HG03060 (cell line): ENCODE measurements around the gene B4GALT5.
A peak's percentile ranks its signal among the peaks of the same experiment; 100 is the strongest.
"Not testable (repeated sequence)": the region's sequence is repeated elsewhere in the genome, so short reads cannot be mapped to it uniquely, and the experiment has no call there.

Source experiments
- ATAC-seq: cut with Tn5 transposase; IDR thresholded peaks from one replicate; pipeline ENCODE4 v1.9.1; 2021; ENCODE audit warnings: low read depth, moderate number of reproducible peaks; ENCODE audit not compliant: unreplicated experiment

B4GALT5 gene

DNA sequence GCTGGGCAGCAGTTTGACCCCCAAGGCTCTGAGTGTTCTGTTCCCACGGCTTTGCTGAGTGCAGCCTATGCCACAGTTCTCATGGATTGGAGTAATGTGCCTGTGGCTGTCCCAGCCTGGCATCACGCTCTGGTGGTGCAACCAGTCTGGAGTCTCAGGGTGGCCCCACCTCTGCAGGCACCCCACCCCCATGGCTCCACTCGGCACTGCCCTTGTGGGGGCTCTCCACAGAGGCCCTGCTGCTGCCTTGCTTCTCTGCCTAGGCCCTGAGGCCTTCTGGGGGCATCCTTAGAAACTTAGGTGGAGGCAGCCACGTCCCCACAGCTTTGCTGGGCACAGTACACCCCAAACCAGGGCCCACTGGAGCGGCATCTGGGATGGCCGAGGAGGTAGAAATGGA, 25.4 kb upstream of the B4GALT5 start:
- ATAC-seq, result no peak

DNA sequence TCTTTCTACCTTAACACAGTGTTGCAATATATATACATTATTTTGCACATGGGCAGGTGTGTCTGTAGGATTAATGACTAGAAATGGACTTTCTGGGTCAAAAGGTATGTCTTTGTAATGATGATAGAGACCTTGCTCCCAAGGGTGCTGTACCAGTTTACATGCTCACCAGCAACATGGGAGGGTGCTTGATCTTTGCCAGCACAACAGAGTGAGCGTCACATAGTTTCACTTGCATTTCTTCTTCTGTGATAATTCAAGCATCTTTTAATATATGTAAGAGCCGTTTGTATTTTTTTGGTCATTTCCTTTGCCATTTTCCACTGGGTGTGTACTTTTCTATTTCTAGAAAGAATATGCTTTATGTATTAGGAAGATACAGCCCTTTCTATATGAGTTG, 23.6 kb upstream of the B4GALT5 start:
- ATAC-seq, result no peak

DNA sequence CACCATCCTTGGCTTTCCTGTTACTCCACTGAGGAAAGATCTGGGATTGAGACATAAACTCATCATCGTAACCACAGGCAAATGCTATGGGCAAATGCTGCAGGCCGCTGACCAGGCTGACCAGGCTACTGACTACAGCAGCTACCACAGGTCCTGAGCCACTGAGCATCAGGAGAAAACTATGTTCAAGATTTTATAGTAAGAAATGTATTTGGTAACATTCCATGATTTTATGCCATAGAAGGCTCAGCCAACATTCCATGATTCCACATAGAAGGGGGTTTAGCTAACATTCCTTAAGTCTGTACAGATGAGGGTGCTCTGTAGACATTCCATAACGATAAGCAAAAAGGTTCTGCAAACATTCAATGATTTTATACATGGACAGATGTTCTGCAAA, 16.1 kb upstream of the B4GALT5 start:
- no peak for ATAC-seq

DNA sequence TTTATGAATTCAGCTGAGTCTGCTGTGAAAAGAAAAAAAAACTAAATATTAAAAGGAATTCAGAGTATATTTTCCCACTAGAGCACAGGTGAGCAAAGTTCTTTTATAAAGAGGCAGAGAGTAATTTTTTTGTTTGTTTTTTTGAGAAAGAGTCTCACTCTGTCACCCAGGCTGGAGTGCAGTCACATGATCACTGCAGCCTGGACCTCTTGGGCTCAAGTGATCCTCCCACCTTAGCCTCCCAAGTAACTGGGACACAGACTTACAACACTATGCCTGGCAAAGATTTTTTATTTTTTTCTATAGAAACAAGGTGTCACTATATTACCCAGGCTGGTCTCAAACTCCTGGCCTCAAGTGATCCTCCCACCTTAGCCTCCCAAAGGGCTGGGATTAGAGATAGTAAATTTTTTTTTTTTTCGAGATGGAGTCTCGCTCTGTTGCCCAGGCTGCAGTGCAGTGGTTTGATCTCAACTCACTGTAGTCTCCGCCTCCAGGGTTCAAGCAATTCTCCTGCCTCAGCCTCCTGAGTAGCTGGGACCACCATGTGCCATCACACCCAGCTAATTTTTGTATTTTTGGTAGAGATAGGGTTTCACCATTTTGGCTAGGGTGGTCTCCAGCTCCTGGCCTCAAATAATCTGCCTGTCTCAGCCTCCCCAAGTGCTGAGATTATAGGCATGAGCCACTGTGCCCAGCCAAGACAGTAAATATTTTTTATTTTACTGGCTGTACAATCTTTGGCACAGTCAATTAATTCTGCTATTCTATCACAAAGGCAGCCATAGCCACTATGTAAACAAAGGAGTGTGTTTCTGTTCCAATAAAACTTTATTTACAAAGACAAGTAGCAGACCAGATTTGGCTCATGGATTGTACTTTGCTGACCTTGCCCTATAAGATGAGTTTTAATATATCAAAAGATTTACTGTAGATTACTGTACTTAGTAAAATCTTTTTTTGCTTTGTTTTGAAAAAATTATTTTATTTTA, 14.5 kb upstream of the B4GALT5 start:
- no peak for ATAC-seq

DNA sequence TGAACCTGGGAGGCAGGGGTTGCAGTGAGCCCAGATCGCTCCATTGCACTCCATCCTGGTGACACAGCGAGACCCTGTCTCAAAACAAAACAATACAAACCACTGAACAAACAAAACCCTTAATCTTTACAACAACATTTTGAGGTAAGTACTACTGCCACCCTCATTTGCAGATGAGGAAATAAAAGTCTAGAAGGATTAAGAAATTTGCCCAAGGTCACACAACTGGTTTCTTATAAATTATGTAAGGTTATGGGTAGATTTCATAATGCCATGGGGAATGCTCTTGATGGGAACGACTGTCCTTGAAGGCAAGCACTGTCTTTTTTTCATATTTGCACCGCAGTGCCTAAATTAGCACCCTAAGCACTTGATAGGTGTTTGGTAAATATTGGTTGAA, 13.8 kb upstream of the B4GALT5 start:
- ATAC-seq, result no peak

DNA sequence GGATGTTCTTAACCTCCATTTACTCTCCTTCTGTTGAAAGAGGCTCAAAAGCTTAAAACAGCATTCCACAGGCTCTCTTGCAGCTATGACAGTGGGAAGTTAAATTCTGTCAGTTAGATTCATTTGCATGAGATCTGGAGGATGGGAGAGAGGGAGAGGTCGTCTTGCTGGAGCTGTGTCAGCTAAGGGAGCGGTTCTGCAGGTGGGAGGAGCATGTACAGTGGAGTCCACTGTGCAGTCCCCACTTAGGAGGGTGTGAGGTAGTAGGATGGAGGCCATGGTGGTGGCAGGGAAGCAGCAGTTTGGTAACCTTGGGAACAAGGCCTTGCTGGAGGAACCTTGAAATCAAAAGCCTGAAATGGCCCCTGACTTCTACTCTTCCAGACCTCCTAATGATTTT, 12.0 kb upstream of the B4GALT5 start:
- ATAC-seq, result no peak

DNA sequence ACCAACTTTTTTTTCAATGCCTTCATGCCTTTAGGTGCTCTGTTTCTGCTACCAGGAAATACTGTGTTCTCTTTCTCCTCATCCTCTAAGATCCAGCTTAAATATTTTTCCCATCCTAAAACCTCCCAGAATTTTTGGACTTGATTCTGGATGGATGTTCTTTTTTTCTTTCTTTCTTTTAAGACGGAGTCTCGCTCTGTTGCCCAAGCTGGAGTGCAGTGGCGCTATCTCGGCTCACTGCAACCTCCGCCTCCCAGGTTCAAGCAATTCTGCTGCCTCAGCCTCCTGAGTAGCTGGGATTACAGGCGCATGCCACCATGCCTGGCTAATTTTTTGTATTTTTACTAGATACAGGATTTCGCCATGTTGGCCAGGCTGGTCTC, 11.5 kb upstream of the B4GALT5 start:
- ATAC-seq, result not testable (repeated sequence)

DNA sequence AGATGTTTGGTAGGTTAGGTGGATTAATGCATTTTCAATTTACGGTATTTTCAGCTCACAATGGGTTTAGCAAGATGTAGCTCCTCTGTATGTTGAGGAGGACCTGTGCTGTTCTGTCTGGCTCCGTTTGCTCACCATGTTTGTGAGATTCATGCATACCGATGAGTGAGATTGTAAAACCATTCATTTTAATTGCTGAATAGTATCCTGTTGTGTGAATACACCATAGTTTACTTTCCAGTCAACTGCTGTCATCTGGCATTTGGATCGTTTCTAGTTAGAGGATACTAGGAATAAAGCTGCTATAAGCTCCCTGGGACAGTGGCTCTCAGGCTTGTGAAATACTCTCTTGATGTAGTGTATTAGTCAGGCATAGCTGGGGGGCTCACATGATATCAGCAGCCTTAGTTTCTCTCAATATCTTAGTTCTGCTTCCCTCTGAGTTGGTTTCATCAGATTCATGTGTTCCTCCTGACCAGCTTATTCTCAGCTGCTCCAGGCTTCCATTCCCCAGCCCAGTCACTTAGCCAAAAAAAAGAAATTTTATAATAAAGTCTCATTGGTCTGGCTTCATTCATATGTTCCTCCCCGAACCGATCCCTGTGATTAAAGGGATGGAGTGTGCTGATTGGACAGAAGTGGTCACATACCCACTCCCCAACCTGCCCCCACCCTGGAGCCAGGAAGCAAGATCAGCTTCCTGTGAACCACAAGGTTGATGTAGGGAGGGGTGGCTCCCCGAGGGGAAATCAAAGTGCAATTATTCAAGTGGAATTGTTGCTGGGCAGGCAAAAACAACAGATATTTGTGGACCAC, 10.9 kb upstream of the B4GALT5 start:
- ATAC-seq, result no peak

DNA sequence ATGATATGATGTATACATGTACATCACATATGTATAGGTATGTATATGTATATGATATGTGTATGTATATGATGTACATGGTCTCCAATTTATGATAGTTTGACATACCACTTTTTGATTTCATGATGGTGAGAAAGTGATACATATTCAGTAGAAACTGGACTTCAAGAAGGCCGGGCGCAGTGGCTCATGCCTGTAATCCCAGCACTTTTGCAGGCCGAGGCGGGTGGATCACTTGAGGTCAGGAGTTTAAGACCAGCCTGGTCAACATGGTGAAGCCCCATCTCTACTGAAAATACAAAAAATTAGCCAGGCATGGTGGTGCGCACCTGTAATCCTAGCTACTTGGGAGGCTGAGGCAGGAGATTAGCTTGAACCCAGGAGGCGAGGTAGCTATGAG, 10.1 kb upstream of the B4GALT5 start:
- ATAC-seq, result not testable (repeated sequence)

DNA sequence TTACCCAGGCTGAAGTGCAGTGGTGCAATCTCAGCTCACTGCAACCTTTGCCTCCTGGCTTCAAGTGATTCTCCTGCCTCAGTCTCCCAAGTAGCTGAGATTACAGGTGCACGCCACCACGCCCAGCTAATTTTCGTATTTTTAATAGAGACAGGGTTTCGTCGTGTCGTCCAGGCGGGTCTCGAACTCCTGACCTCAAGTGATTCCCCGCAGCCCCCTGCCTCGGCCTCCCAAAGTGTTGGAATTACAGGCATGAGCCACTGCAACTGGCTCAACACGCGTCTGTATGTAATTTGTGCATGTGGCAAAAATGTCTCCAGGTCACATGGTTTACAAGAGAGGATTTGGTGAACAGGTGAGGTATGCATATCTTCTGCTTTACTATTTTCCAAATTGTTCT, 7.6 kb upstream of the B4GALT5 start:
- not testable (repeated sequence) for ATAC-seq

DNA sequence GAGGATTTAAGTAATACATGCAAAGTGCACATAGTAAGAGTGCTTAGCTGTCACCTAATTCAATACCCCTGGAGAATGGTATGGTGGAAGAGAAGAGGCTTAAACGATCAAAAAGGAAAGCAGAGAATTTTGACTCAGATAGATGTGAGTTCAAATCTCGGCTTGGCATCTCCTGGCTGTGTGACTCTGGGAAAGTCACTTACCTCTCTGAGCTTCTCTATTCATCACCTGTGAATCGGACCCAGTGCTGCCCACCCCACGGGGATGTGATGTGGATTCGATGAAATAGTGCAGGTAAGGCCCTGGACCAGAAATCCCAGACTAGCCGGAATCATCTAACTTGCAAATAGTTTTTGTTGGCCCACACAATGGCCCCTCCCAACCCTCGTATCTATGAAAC, 1.8 kb upstream of the B4GALT5 start:
- ATAC-seq, result no peak

DNA sequence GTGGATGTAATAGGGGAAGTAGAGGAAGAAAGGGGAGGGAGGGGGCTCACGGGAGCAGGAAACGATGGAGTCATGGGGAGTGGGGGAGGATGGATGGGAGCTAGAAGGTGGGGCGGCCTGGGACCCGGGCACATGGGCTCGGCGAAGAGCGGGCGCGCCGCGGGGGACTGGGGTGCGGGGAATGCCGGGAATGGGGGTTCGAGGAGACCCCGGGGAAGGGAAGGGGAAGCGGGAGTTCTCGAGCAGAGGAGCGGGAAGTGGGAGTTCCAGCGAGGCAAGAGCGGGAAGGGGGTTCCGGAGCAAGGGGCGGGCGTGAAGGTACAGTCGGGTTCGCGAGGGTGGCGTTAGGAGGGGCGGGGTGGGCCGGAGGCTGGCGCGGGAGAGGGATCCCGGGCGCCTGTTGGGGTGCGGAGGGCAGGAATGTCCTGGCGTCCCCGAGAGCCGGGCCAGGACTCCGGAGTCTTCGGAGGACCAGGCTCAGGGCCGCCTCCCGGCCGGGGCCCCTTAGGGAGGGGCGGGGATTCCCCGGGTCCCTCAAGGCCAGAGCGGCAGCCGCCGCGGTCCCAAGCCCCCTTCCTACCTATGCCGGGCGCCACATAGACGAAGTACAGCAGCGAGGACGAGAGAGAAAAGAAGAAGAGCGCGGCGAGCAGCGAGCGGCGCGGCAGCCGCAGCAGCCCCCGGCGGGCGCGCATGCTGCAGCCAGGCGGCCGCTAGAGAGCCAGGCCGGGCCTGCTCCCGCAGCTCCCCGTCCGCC, 504 bp downstream of the B4GALT5 start:
- ATAC-seq, result peak; percentile 17

DNA sequence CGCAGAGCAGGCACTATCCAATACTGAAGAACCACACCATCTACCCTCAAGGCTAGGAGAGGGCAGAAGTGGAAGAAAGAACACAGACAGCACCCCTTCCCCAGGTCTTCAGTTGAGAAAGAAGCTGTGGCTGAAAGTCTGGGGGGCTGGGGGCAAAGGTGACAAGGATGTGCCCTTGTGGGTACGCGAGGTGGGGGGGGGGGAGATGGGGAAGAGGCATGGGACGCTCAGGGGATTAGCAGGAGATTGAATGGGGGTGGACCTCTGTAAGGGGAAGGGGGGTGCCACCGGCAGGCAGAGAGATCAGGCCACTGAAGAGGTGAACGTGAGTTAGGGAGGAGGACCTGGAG, 1.1 kb downstream of the B4GALT5 start:
- ATAC-seq, result no peak

DNA sequence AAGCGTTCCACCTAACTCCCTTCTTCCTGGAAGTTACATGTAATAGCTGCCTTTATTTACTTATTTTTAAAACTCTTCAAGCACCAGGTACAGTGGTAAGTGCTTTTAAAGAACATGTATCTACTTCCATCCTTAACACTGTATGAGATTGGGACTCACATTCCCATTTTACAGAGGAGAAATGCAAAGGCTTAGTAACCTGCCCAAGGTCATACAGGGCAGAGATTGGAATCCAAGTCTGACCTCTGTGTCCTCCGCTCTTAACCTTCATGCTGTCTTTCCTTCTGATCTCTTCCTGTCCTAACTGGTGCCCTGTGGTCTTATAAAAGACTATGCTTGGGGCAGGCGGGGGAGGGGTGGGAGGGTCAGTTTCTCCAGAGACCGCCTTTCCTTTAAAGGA, 1.6 kb downstream of the B4GALT5 start:
- no peak for ATAC-seq

DNA sequence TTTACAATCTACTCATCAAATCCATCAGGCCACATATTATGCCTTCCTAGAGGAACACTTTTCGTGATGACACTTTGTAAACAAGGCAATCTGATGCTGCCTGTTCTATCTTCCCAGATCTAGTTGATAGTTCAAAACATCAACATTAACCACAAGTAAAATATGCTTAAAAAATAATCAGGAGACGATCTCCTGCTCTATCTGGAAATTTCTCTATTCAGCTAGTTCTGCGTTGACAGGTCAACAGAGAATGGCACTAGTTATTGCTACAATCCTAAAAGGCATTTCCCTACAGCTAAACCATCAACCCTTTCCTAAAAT, 2.1 kb downstream of the B4GALT5 start:
- no peak for ATAC-seq

DNA sequence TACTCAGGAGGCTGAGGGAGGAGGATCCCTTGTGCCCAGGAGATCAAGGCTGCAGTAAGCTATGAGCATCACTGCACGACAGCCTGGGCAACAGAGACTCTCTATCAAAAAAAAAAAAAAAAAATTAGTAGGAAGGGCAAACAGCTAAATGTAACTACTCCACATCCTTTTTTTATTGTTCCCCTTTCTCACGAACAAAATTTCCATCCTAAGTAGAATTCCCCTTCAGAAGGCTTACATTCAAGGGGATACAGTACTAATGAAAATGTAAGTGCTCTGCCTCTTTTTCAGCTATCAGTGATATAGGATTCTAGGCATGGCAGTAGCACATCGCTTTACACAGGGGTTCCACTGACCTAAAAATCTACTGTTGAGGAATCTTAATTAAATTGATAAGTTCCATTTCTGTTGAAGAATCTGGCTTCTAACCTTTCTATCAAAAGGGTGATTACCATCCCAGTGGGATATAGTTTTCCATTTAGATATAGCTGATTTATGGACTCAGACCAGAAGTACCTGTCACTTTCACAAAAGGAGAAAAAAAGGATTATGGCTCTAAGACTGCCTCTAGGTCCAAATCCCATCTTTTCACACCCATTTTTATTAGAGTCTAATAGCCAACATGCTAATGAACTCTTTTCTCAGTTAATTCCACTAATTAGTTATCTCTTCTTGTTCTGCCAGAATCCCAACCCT, 2.6 kb downstream of the B4GALT5 start:
- no peak for ATAC-seq

DNA sequence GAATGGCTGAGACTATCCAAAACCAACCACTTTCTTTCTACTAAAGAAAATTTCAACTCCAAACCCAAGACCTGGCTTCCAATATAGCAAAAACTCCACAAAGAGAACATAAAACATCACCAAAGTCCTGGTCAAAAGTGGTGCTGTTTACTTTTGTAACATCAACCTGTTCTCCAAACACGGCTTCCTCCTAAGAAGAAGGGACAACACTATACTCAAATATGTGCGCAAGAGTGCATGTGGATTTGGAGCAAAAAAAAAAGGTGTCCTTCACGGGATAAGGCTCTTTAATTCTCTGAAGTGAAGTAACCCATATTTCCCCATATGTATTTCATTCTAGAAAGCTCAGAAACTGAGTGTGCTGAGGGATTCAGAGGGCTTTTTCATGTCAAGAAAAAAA, 6.6 kb downstream of the B4GALT5 start:
- ATAC-seq, result no peak

DNA sequence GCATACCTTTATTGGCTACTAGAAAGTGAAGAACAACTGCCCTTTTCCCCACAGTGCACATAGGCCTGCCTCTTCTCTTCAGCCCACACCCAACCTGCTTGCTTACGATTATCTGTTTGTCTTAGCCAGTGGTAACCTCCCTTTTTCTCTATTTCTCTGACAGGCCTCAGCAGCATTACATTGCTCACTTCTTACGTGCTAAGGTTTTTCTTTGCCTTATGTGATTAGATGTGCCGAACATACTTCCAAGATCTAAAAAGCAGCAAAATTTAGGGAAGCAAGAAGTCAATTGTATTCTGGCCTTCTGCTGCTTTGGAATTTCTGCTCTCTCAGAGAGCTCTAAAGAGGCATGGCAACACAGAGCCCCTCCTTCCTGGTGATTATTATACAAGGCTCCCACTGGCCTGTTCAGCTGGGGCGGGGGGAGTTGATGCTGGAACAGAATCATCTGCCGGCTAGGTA, 7.0 kb downstream of the B4GALT5 start:
- ATAC-seq, result no peak

DNA sequence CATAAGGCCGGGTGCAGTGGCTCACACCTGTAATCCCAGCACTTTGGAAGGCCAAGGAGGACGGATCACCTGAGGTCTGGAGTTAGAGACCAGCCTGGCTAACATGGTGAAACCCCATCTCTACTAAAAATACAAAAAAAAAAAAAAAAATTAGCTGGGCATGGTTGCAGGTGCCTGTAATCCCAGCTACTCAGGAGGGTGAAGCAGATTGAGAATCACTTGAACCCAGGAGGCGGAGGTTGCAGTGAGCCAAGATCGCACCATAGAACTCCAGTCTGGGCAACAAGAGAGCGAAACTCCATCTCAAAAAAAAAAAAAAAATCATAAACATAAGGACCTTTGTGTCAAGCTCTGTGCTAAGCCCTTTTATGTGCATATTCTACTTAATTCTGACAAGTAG, 7.8 kb downstream of the B4GALT5 start:
- not testable (repeated sequence) for ATAC-seq

DNA sequence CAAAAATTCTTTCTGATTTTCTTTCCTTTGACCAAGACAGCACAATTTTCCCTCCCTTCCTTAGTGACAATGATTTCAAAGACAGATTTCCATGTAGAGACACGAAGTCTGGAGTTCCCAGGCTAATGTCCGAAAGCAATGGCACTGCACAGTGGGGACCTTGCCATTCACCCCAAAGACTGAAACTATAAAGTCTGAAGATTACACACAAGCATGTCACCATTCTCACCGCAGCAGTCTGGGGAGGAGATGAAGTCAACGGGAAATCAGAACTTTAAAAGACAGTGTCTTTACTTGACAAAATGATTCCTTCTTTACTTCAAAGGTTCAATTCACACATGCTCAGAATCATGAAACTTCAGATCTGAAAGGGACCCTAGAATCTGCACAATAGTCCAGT, 8.3 kb downstream of the B4GALT5 start:
- ATAC-seq, result no peak
